ENCODE measurements around the gene PCLO.

The PCLO gene, protein sequence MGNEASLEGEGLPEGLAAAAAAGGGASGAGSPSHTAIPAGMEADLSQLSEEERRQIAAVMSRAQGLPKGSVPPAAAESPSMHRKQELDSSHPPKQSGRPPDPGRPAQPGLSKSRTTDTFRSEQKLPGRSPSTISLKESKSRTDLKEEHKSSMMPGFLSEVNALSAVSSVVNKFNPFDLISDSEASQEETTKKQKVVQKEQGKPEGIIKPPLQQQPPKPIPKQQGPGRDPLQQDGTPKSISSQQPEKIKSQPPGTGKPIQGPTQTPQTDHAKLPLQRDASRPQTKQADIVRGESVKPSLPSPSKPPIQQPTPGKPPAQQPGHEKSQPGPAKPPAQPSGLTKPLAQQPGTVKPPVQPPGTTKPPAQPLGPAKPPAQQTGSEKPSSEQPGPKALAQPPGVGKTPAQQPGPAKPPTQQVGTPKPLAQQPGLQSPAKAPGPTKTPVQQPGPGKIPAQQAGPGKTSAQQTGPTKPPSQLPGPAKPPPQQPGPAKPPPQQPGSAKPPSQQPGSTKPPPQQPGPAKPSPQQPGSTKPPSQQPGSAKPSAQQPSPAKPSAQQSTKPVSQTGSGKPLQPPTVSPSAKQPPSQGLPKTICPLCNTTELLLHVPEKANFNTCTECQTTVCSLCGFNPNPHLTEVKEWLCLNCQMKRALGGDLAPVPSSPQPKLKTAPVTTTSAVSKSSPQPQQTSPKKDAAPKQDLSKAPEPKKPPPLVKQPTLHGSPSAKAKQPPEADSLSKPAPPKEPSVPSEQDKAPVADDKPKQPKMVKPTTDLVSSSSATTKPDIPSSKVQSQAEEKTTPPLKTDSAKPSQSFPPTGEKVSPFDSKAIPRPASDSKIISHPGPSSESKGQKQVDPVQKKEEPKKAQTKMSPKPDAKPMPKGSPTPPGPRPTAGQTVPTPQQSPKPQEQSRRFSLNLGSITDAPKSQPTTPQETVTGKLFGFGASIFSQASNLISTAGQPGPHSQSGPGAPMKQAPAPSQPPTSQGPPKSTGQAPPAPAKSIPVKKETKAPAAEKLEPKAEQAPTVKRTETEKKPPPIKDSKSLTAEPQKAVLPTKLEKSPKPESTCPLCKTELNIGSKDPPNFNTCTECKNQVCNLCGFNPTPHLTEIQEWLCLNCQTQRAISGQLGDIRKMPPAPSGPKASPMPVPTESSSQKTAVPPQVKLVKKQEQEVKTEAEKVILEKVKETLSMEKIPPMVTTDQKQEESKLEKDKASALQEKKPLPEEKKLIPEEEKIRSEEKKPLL (N-terminal part only)

GRCh38 chr7:83162402-83163256 lies at the start of gene PCLO:
PCLO (minus strand) TSS chr7:83162884; CDS start chr7:83162592, 292 bp downstream.
- FAIRE-seq, result no peak
- peak; percentile 5 for DNase-seq (ENCODE audit: insufficient read length, low spot score)

DNA sequence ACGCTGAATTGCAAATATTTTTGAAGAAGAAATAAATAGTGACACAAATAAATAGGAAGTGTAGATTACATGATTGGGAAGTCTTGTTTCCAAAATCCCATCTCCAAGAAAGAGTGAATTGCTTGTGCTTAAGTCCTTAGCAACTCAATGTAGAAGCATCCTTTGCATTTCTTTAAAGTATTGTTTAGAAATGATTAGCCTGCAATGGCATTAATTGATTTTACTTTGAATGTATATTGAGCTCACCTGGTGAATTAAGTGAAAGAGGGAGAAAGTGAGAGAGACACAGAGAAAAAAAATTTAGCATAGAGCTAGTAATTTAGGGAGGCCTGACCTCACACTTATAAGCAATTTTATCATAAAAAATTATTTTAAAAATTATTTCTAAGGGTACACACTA lies 49.0 kb upstream of the PCLO start:
- FAIRE-seq (no peak), DNase-seq (ENCODE audit: insufficient read length, low spot score) (no peak)

DNA sequence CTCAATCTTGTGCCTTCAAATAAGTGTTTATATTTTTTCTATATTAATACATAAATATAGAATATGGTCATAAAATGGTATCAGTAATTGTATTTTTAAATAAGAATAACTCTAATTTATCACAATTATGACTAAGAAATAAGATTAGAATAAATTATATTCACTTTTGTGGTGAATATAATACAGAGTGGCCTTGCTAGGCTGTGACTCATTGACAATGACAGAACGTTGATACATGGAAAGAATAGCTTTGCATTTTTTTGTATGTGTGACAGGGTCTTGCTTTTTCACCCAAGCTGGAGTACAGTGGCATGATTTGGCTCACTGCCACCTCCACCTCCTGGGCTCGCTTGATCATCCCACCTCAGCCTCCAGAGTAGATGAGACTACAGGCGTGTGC lies 47.8 kb upstream of the PCLO start:
- DNase-seq (ENCODE audit: insufficient read length, low spot score) (no peak), FAIRE-seq (no peak)

DNA sequence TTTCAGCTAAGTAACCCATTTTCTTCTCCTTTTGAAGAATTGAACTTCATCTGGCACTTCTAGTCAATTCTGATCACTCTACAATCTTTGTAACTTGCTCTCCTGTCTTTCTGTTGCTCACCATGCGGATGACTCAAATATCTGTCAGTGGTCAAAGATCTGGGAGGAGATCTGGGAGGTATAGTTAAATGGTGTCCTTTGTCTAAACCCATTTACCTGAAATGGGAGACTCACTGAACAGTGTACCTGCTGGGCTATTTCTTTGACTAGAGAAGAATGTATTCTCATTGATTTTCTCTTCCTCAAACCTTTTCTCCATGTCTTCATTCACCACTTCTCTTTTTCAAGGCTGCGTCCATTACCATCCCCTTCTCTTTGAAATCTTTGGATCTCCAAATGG lies 42.0 kb upstream of the PCLO start:
- FAIRE-seq, result no peak
- DNase-seq (ENCODE audit: insufficient read length, low spot score), result no peak

DNA sequence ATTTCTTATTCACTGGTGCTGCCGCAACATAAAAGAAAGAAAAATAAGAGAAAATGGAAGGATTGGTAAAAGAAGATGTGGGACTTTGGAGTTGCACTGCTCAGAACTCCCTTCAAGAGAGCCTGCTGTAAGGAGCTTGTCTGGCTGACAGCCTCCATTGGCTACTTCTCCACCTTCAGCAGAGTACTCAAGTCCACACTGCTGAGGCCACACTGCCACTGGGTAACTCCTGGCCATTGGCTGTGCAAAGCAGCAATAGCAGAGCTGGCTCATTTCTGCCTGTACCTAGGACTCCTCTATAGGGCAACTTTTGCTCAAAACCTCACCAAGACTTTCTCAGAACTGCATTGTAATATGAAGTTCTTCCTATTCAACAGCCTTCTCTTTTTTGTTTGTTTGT lies 38.7 kb upstream of the PCLO start:
- FAIRE-seq (no peak), DNase-seq (ENCODE audit: insufficient read length, low spot score) (no peak)

DNA sequence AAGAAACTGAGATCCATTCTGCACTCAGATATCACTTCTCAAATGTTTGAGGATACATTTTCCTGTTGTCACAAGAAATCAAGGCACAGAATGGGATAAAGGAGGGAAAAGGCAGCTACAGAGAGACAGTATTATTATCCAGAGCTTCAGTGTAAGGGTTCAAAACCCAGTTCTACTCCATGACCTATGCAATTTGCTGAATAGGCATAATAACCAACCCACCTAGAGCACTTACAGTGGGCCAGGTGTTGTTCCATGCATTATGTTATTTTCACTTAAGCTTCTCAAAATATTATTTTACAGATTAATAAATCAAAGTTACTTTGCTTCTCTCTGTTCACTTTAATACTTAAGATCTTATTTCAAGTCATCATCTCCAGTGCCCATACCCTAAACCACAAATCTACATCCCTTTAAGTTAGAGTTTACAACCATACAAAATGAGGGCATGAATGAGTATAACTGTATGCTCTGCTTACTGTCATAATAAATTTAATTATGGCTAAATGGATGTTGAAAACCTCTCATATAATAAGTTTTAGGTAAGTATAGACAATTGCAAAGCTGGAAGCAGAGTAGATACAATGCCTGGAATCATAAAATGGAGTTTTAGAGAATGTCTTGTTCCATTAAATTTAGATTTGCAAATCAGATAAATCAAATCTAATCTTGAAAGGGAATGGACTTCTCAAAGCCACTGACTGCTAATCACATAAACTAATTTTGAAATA lies 28.1 kb upstream of the PCLO start:
- FAIRE-seq (no peak), DNase-seq (ENCODE audit: insufficient read length, low spot score) (no peak)

- FAIRE-seq, result no peak
- DNase-seq (ENCODE audit: insufficient read length, low spot score), result no peak
Observed at GRCh38 chr7:83178796-83179195, 16.1 kb upstream of the PCLO start.

- no peak for DNase-seq (ENCODE audit: insufficient read length, low spot score)
Observed at GRCh38 chr7:83178066-83178465, 15.4 kb upstream of the PCLO start.

DNA sequence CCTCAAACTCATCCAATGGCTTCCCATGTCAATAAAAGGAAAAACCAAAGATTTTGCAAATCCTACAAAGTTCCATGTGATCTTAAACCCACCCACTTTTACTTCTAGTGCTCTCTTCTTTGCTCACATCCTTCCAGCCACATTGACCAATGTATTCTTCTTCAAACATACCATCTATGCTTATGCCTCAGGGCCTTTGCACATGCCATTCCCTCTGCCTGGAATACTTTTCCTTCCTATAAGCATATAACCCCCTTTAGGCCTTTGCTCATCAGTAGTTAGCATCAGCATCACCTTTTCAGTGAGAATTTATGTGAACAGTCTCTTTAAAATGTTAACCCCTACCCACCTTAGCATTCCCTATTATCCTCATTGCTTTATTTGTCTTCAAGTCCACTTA lies 11.0 kb upstream of the PCLO start:
- DNase-seq (ENCODE audit: insufficient read length, low spot score) (no peak), FAIRE-seq (no peak)

More at GRCh38 chr7:83178066-83178465, 15.4 kb upstream of the PCLO start:
- FAIRE-seq, result no peak

GRCh38 chr7:83166781-83167180 lies 4.1 kb upstream of the PCLO start:
- no peak for FAIRE-seq
- no peak for DNase-seq (ENCODE audit: insufficient read length, low spot score)

DNA sequence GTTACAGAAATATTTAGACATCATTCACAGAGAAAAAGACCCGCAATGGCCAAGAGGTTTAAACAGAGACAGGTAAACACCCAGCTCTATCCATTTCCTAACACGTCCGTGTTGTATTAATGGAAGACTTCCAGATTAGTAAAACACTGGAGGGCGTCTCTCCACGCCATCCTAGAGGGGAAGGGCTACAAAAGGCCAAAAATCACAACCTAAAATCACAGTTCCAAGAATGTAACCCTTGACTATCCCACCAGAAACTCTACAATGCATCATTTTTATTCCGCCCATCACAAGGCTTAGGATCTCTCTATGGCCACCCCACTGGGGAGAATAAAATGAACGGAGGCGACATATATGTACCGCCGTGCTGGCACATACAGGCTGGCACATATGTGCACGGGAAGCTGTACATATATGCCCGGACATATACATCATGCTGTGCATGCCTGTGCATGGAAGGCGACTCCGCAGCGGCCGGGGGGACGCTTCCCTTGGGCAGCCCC lies 734 bp downstream of the PCLO start:
- FAIRE-seq, result no peak
- DNase-seq (ENCODE audit: insufficient read length, low spot score), result no peak

GRCh38 chr7:83161186-83161585 lies 1.5 kb downstream of the PCLO start:
- DNase-seq (ENCODE audit: insufficient read length, low spot score) (no peak), FAIRE-seq (no peak)

DNA sequence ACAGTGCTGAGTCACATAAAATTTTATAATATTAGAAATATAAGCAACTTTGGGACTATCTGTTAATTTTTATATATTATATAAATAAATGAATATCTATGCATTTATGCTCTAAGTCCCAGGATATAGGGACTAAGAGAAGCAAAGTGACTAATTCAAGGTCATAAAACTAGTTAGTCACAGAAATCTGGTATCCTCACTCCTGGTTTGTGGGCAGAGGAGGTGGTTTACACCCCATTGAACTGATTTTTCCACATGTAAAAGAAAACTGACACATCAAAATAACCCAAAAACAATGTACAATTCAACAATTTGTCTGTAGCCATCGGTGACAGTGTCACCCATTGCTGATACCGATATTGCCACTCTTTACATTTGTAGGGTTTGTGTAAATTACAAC lies 3.0 kb downstream of the PCLO start:
- FAIRE-seq (no peak), DNase-seq (ENCODE audit: insufficient read length, low spot score) (no peak)

DNA sequence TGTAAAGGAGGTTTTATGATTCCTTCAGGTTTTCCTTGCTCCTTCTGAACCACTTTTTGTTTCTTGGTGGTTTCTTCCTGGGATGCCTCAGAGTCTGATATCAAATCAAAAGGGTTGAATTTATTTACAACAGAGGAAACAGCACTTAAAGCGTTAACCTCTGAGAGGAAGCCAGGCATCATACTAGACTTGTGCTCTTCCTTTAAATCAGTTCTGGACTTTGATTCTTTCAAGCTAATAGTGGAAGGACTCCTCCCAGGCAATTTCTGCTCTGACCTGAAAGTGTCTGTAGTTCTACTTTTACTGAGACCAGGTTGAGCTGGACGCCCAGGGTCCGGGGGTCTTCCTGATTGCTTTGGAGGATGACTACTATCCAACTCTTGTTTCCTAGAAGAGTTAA lies 6.7 kb downstream of the PCLO start:
- FAIRE-seq (no peak), DNase-seq (ENCODE audit: insufficient read length, low spot score) (no peak)

GRCh38 chr7:83155407-83155806 lies 7.3 kb downstream of the PCLO start:
- DNase-seq (ENCODE audit: insufficient read length, low spot score), result no peak
- FAIRE-seq, result no peak

GRCh38 chr7:83153419-83153818 lies 9.3 kb downstream of the PCLO start:
- no peak for DNase-seq (ENCODE audit: insufficient read length, low spot score)
- no peak for FAIRE-seq

DNA sequence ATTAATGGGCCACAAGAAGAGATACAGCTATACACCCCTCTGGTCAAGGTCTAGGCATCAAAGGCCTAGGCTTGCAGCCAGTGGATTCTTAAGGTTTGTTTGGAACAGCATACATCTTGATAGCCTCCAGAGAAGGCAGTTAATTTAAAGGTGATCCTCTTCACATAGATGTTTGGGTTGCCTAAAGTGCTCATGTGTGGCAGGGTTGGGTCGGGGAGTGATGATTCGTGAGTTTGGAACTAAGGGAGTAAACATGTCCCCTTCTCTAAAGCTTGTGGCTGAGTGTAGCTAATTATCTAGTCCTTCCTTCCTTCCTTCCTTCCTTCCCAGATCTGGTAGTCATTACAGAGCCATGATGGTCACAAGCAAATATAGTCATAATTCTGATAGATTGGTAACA lies 12.4 kb downstream of the PCLO start:
- no peak for DNase-seq (ENCODE audit: insufficient read length, low spot score)
- FAIRE-seq, result no peak

GRCh38 chr7:83149466-83149865 lies 13.2 kb downstream of the PCLO start:
- FAIRE-seq, result no peak
- DNase-seq (ENCODE audit: insufficient read length, low spot score), result no peak

DNA sequence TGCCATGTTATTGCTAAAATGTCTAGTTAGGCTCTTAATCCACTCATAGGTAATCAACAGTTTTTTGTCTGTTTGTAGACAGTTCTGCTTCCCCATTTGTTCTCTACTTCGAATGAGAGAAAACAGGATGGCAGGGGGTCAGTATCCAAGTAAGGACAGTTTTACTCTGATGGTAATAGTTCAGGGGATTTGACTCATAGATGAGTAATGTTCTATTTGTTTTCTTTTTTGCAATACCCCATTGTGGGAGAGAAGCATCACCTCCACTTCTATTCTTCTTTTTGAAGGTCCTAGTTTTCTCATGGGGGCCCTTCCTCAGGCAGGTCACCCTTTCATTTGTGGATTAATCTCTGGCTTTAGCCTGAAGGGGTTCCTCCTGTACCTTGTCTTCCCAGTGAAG lies 13.9 kb downstream of the PCLO start:
- no peak for FAIRE-seq
- no peak for DNase-seq (ENCODE audit: insufficient read length, low spot score)
